KMS-11 (cell line): ENCODE data around the gene CAPN14.

Experiments used
- H2AFZ ChIP-seq: fragments of 200-600 bp; sonication (generic); 2 replicates; pipeline ENCODE4 v1.6.1; 2016; ENCODE audit warnings: antibody characterized with exemption, mixed run types, low read depth
- H3K27ac ChIP-seq: fragments of 200-600 bp; sonication (generic); 2 replicates; pipeline ENCODE4 v1.6.1; 2016; ENCODE audit warnings: mild to moderate bottlenecking, mixed run types
- H3K27me3 ChIP-seq: fragments of 200-600 bp; sonication (generic); 2 replicates; pipeline ENCODE4 v1.6.1; 2017; ENCODE audit warnings: mild to moderate bottlenecking, low read depth, mixed run types, moderate library complexity; ENCODE audit not compliant: insufficient read depth
- H3K36me3 ChIP-seq: fragments of 200-600 bp; sonication (generic); 2 replicates; pipeline ENCODE4 v1.6.1; 2017; ENCODE audit warnings: mild to moderate bottlenecking, mixed run types; ENCODE audit not compliant: insufficient read depth
- H3K4me1 ChIP-seq: fragments of 200-600 bp; sonication (generic); 2 replicates; pipeline ENCODE4 v1.6.1; 2016; ENCODE audit warnings: mild to moderate bottlenecking, low read depth, mixed run types; ENCODE audit not compliant: poor library complexity, severe bottlenecking
- H3K4me2 ChIP-seq: fragments of 200-600 bp; sonication (generic); 2 replicates; pipeline ENCODE4 v1.7.0; 2016; ENCODE audit warnings: mild to moderate bottlenecking, mixed run types
- H3K4me3 ChIP-seq: fragments of 200-600 bp; sonication (generic); IDR thresholded peaks from 2 replicates; pipeline ENCODE4 v1.6.1; 2017; ENCODE audit warnings: low read depth, low read length, mixed read lengths; ENCODE audit not compliant: insufficient read depth
- H3K79me2 ChIP-seq: fragments of 200-600 bp; sonication (generic); 2 replicates; pipeline ENCODE4 v1.6.1; 2016; ENCODE audit warnings: low read depth, mixed run types; ENCODE audit not compliant: insufficient read depth
- H3K9ac ChIP-seq: fragments of 200-600 bp; sonication (generic); 2 replicates; pipeline ENCODE4 v1.6.1; 2016; ENCODE audit warnings: mild to moderate bottlenecking, mixed run types
- H4K20me1 ChIP-seq: fragments of 200-600 bp; sonication (generic); 2 replicates; pipeline ENCODE4 v1.6.1; 2016; ENCODE audit warnings: mild to moderate bottlenecking, mixed run types; ENCODE audit not compliant: insufficient read depth
- CTCF ChIP-seq: fragments of 200-600 bp; sonication (generic); conservative IDR thresholded peaks from 2 replicates; pipeline ENCODE4 v1.6.1; 2017; ENCODE audit warnings: low read depth, mild to moderate bottlenecking, antibody characterized with exemption, low read length, moderate library complexity, mixed read lengths

The CAPN14 gene

GRCh38 chr2:31166925-31167324 is 50.4 kb downstream of the CAPN14 start:
- H3K4me2 ChIP-seq = no peak overlapping the region
- no peaks in the 10 kb centered on the region for H3K4me1 ChIP-seq
- no peak overlapping the region for H3K9ac ChIP-seq
- TF ChIP-seq CTCF = no peak
- H3K27ac ChIP-seq = no peak overlapping the region
- H3K4me3 ChIP-seq = no peak overlapping the region
- H3K27me3 ChIP-seq = no peaks in the 10 kb centered on the region
- H2AFZ ChIP-seq = no peak overlapping the region
- no peaks in the 10 kb centered on the region for H4K20me1 ChIP-seq
- no peaks in the 10 kb centered on the region for H3K36me3 ChIP-seq
- H3K79me2 ChIP-seq = no peaks in the 10 kb centered on the region

- Histone ChIP-seq H3K9ac (no peak overlapping the region), H3K4me3 (no peak overlapping the region), H3K4me2 (no peak overlapping the region), H3K4me1 (no peaks in the 10 kb centered on the region), H3K79me2 (no peaks in the 10 kb centered on the region), H3K27me3 (no peaks in the 10 kb centered on the region), H3K27ac (no peak overlapping the region), H2AFZ (no peak overlapping the region), H3K36me3 (no peaks in the 10 kb centered on the region), H4K20me1 (no peaks in the 10 kb centered on the region)
- no peak for TF ChIP-seq CTCF
These were observed 54.2 kb downstream of the CAPN14 start for GRCh38 chr2:31163011-31163539.

GRCh38 chr2:31161637-31162036 is 55.7 kb downstream of the CAPN14 start:
- Histone ChIP-seq H3K4me3 (no peak overlapping the region), H2AFZ (no peak overlapping the region), H3K27ac (no peak overlapping the region), H3K9ac (no peak overlapping the region), H3K4me2 (no peak overlapping the region), H4K20me1 (no peaks in the 10 kb centered on the region), H3K4me1 (no peaks in the 10 kb centered on the region), H3K36me3 (no peaks in the 10 kb centered on the region), H3K27me3 (no peaks in the 10 kb centered on the region), H3K79me2 (no peaks in the 10 kb centered on the region)
- no peak for TF ChIP-seq CTCF

- no peak overlapping the region for H2AFZ ChIP-seq
- no peaks in the 10 kb centered on the region for H3K79me2 ChIP-seq
- no peaks in the 10 kb centered on the region for H3K36me3 ChIP-seq
- H3K27me3 ChIP-seq = no peaks in the 10 kb centered on the region
- no peaks in the 10 kb centered on the region for H3K4me1 ChIP-seq
- H3K9ac ChIP-seq = no peak overlapping the region
- H4K20me1 ChIP-seq = no peaks in the 10 kb centered on the region
- no peak overlapping the region for H3K4me3 ChIP-seq
- no peak overlapping the region for H3K4me2 ChIP-seq
- TF ChIP-seq CTCF = no peak
- H3K27ac ChIP-seq = no peak overlapping the region
These were observed 65.8 kb downstream of the CAPN14 start for GRCh38 chr2:31151501-31151900.
